IMR-90 (cell line): ENCODE data around the gene ELFN2.

Experiments used
- POLR2A ChIP-seq: IDR thresholded peaks from 2 replicates; pipeline ENCODE4 v1.6.1; 2012; ENCODE audit warnings: mild to moderate bottlenecking, low read depth, low read length
- TF ChIP-seq, protein P1 (sequence below): conservative IDR thresholded peaks from 2 replicates; pipeline ENCODE4 v1.5.1; 2012; ENCODE audit warnings: mild to moderate bottlenecking, low read depth, low read length, improper control_type of control experiment

- TF ChIP-seq POLR2A = no peak
- TF ChIP-seq, protein P1, sequence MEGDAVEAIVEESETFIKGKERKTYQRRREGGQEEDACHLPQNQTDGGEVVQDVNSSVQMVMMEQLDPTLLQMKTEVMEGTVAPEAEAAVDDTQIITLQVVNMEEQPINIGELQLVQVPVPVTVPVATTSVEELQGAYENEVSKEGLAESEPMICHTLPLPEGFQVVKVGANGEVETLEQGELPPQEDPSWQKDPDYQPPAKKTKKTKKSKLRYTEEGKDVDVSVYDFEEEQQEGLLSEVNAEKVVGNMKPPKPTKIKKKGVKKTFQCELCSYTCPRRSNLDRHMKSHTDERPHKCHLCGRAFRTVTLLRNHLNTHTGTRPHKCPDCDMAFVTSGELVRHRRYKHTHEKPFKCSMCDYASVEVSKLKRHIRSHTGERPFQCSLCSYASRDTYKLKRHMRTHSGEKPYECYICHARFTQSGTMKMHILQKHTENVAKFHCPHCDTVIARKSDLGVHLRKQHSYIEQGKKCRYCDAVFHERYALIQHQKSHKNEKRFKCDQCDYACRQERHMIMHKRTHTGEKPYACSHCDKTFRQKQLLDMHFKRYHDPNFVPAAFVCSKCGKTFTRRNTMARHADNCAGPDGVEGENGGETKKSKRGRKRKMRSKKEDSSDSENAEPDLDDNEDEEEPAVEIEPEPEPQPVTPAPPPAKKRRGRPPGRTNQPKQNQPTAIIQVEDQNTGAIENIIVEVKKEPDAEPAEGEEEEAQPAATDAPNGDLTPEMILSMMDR = no peak
These were observed 90.7 kb downstream of the ELFN2 start for GRCh38 chr22:37336579-37336978.
